Prostate gland (tissue), 2 donors: ENCODE results near the gene RNU1-2. TPM values are rescaled to one million over a fixed set of nuclear protein-coding genes. Genes with fewer than 3 reads are reported as not detected.
"Not testable (repeated sequence)": the region's sequence is repeated elsewhere in the genome, so short reads cannot be mapped to it uniquely, and the experiment has no call there.

Experiments used
- DNase-seq: peaks from one replicate; pipeline ENCODE4 v3.0.0-alpha.2; 2019; ENCODE audit warnings: low spot score
- H3K27ac ChIP-seq, 2 donors: fragments of 200-600 bp; sonication (generic); 2 replicates each; pipeline ENCODE4 v1.5.1; 2017 to 2019
- H3K27me3 ChIP-seq: fragments of 200-600 bp; sonication (generic); replicated peaks from 2 replicates; pipeline ENCODE4 v1.5.1; 2019; ENCODE audit not compliant: insufficient read depth
- H3K36me3 ChIP-seq, 2 donors: fragments of 200-600 bp; sonication (generic); 1 replicate in 1 of 2; 2 replicates in 1 of 2; pipeline versions ENCODE4 v1.5.1 to v1.8.1; 2017 to 2019
- H3K4me1 ChIP-seq: fragments of 200-600 bp; sonication (generic); replicated peaks from 2 replicates; pipeline ENCODE4 v1.5.1; 2019
- H3K4me3 ChIP-seq, 2 donors: fragments of 200-600 bp; sonication (generic); 2 replicates each; pipeline ENCODE4 v1.5.1; 2017 to 2019
- H3K9me3 ChIP-seq: fragments of 200-600 bp; sonication (generic); 2 replicates; pipeline ENCODE4 v1.5.1; 2017
- CTCF ChIP-seq, 4 experiments: fragments of 200-600 bp in 2 of 4; fragments of 450-650 bp in 2 of 4; sonication (generic) in 2 of 4; IDR thresholded peaks; 1 replicate in 3 of 4; 2 replicates in 1 of 4; pipeline ENCODE4 v1.5.1; 2016 to 2019; ENCODE audit warnings: antibody characterized with exemption in 4 of 4, mild to moderate bottlenecking in 2 of 4, moderate library complexity in 2 of 4
- POLR2A ChIP-seq: fragments of 450-650 bp; IDR thresholded peaks from one replicate; pipeline ENCODE4 v1.6.1; 2016; ENCODE audit warnings: antibody characterized with exemption, mild to moderate bottlenecking
- POLR2AphosphoS5 ChIP-seq: sonication (generic); formaldehyde crosslinking; IDR thresholded peaks from one replicate; pipeline ENCODE4 v1.6.1; 2017; ENCODE audit warnings: antibody characterized with exemption
- WGBS: methylation state at CpG from one replicate; pipeline ENCODE4 v1.1.5; 2018; 5-methylcytosine and 5-hydroxymethylcytosine counted together
- intact Hi-C: fragments of 100-400 bp; cut with DNase I; formaldehyde crosslinking; loops from one replicate; pipeline ENCODE4 v1.14.2; 2022
- total RNA-seq, 2 donors: library from RNA; depleted of rRNA; stranded (reverse); fragments of >200 nt; gene quantifications; one replicate each; pipeline ENCODE4 v1.1.0, GENCODE V29; 2016

RNU1-2 gene
- total RNA-seq, 2 donors from 2014 or later: under 0.01 TPM

DNA sequence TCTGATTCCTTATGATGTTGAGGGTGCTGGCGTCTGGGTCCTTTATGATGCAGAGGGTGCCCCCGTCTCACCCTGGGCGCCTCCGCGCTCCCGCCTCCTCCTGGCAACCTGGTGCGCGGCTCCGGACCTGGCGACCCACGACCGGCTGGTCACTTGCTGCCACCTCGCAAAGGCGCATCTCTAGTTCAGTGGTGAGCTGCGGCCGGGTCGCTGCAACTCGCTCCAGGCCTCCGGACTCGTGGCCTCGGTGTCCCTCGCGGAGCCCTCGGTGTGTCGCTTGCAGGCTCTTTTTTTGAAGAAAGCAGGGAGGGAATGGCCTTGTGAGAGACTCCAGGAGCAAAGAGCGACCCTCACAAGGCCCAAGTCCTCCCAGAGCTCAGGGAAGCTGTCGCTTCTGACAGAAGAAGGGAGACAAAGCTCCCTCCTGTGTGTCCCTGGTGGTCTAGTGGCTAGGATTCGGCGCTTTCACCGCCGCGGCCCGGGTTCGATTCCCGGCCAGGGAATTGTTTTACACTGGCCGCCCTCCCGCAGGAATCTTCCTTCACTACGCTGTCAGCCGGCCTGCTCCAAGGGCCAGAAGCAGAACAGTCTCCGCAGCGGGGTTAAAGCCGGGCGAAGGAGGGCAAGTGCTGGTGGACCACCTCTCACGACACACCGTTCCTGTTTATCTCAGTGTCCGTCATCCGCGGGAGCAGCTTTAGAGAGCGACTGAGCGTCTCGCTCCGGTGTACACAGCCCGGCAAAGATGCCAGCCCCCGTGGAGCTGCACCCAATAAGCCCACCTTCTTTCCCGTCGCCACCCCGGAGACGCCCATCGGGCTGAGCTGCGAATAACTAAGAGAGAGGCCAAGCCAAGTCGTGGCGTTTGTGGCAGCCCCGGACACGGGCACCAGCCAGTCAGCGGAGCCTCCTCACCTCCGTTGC is 23.4 kb upstream of the RNU1-2 start:
- H3K27me3 ChIP-seq, intact Hi-C loops, H3K36me3 ChIP-seq, H3K27ac ChIP-seq, H3K4me1 ChIP-seq, H3K9me3 ChIP-seq, DNase-seq: not testable (repeated sequence)
- 24% methylated on average over 60 of the region's 66 CpGs for WGBS
- H3K4me3 ChIP-seq: peak overlapping the region in 1 of 2 donors; percentile 8

DNA sequence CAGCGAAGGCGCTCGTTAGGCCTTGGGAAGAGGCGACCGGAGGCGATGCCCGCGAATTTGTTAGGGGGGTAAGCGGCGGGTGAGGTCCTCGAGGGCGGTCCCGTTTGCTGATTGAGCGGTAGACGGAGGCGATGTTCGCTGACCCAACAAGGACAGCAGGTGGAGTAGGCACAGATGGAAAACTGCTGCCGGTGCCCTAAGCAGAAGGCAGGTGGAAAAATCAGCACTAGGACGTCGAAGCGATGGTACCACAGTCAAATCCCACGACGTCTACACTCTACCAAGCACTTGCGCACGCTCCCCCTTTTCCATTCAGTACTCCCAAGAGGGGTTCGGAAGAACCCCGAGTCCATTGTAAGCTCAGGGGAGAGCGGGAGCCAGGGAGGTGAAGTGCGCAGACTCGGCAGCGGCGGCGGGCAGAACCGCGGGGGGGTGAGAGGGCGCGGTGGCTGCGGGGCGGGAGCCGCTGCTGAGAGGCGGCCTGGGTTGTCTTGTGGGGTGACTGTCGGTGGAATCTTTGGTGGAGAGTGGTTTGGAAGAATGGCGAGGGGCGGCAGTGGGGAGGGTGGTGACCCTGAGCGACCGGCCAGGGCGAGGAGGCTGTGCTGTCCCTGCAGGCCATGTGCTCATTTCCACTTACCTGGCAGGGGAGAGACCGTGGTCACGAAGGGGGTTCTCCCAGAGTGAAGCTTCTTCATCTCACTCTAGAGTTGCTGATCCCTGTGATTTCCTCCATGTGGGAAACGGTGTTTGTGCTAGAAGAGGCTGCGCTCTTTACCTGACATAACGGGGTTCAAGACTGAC is 22.5 kb upstream of the RNU1-2 start:
- intact Hi-C loops, H3K27ac ChIP-seq, H3K36me3 ChIP-seq, DNase-seq, H3K9me3 ChIP-seq, H3K4me1 ChIP-seq, H3K27me3 ChIP-seq: not testable (repeated sequence)
- 10% methylated on average over 39 of the region's 52 CpGs for WGBS
- H3K4me3 ChIP-seq: peak overlapping the region in 1 of 2 donors; percentile 8

- H3K27me3 ChIP-seq, H3K4me1 ChIP-seq, intact Hi-C loops, H3K27ac ChIP-seq, DNase-seq, H3K36me3 ChIP-seq, H3K9me3 ChIP-seq, H3K4me3 ChIP-seq: not testable (repeated sequence)
- WGBS: 43% methylated on average over 32 of the region's 35 CpGs
Measured at GRCh38 chr1:16874968-16875765, 20.6 kb upstream of the RNU1-2 start.

- H3K36me3 ChIP-seq, intact Hi-C loops, H3K27ac ChIP-seq, DNase-seq, H3K4me1 ChIP-seq, H3K27me3 ChIP-seq, H3K4me3 ChIP-seq, H3K9me3 ChIP-seq: not testable (repeated sequence)
- 96% methylated on average over 1 of the region's 1 CpG for WGBS
Measured at GRCh38 chr1:16881742-16882141, 14.0 kb upstream of the RNU1-2 start.

GRCh38 chr1:16882986-16883385 is 12.8 kb upstream of the RNU1-2 start:
- no peaks in the 10 kb centered on the region for H3K9me3 ChIP-seq
- DNase-seq: no peak
- no peaks in the 10 kb centered on the region for H3K36me3 ChIP-seq
- H3K4me3 ChIP-seq: no peak overlapping the region
- TF ChIP-seq POLR2AphosphoS5 (no peak), POLR2A (no peak), CTCF (IDR thresholded peaks at IDR 0.05) (no peak)
- WGBS: 69% methylated on average over 4 of the region's 4 CpGs
- intact Hi-C loops: no loop called here
- no peaks in the 10 kb centered on the region for H3K27me3 ChIP-seq
- no peak overlapping the region for H3K27ac ChIP-seq
- H3K4me1 ChIP-seq: no peaks in the 10 kb centered on the region

DNA sequence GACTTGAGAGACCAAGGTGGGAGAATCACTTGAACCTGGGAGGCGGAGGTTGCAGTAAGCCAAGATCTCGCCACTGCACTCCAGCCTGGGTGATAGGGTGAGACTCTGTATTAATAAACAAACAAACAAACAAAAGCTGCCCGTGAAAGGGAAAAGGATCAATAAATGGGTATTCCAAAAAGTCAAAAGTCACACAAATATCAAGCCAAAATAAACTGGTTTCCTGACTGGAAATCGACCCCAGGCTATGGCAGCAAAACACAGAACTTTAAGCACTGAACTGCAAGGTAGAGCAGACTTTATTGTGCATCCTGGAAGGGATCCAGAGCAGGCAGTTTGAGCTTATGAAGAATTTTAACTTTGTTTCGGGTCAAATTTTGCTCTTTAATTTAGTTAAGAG is 11.3 kb upstream of the RNU1-2 start:
- H3K4me3 ChIP-seq, H3K27me3 ChIP-seq, H3K9me3 ChIP-seq, H3K36me3 ChIP-seq, H3K27ac ChIP-seq, DNase-seq, H3K4me1 ChIP-seq, intact Hi-C loops: not testable (repeated sequence)
- 77% methylated on average over 5 of the region's 5 CpGs for WGBS
